IMR-90 (cell line): ENCODE measurements around the gene ANKRD33B. TPM values are rescaled to one million over a fixed set of nuclear protein-coding genes. Genes with fewer than 3 reads are reported as not detected.

Experiments used
- ATAC-seq: fragments of 200-7000 bp; cut with Tn5 transposase; 2 replicates; pipeline ENCODE4 v1.9.1; 2020; ENCODE audit warnings: low read depth, mild to moderate bottlenecking, moderate library complexity
- BruUV-seq: library from RNA; stranded (reverse); fragments of 400-500 nt; replicated peaks from 2 replicates; lab custom pipeline; 2021; lab: Mats Ljungman, UMichigan
- CTCF ChIA-PET: fragments of 300-600 bp; formaldehyde crosslinking; extraction: SDS; loops from one replicate; lab custom pipeline; 2021; ENCODE audit warnings: antibody characterized with exemption; lab: Yijun Ruan, JAX
- POLR2A ChIA-PET: fragments of 300-600 bp; sonication (Branson Sonifier 250); formaldehyde crosslinking; loops from one replicate; lab custom pipeline; 2022; ENCODE audit warnings: antibody characterized with exemption; ENCODE audit not compliant: unreplicated experiment; lab: Charles Lee
- DNase-seq: peaks from one replicate; pipeline ENCODE4 v3.0.0; 2013
- H2AFZ ChIP-seq: replicated peaks from 2 replicates; pipeline ENCODE3; 2013; ENCODE audit warnings: low read length, mild to moderate bottlenecking; ENCODE audit not compliant: poor library complexity
- H2AK5ac ChIP-seq: 2 replicates; pipeline ENCODE4 v1.6.1; 2013; ENCODE audit warnings: low read depth, low read length, inconsistent platforms
- H2AK9ac ChIP-seq: replicated peaks from 2 replicates; pipeline ENCODE3; 2013; ENCODE audit warnings: mild to moderate bottlenecking, low read depth, low read length, moderate library complexity; ENCODE audit not compliant: poor library complexity
- H2BK120ac ChIP-seq: 2 replicates; pipeline ENCODE4 v1.6.1; 2013; ENCODE audit warnings: low read depth, low read length, inconsistent platforms
- H2BK15ac ChIP-seq: 3 replicates; pipeline ENCODE4 v1.6.1; 2013; ENCODE audit warnings: low read depth, low read length, inconsistent platforms
- H2BK20ac ChIP-seq: 2 replicates; pipeline ENCODE4 v1.6.1; 2013; ENCODE audit warnings: low read depth, mild to moderate bottlenecking, inconsistent platforms, low read length, moderate library complexity
- H2BK5ac ChIP-seq: 2 replicates; pipeline ENCODE4 v1.6.1; 2013; ENCODE audit warnings: mild to moderate bottlenecking, low read depth, low read length, inconsistent platforms; ENCODE audit not compliant: poor library complexity, severe bottlenecking
- H3K14ac ChIP-seq: replicated peaks from 2 replicates; pipeline ENCODE4 v1.6.1; 2013; ENCODE audit warnings: low read depth, low read length, inconsistent platforms
- H3K18ac ChIP-seq: 2 replicates; pipeline ENCODE4 v1.6.1; 2013; ENCODE audit warnings: low read depth, low read length, control low read depth
- H3K23ac ChIP-seq: 2 replicates; pipeline ENCODE4 v1.6.1; 2013; ENCODE audit warnings: low read depth, low read length, inconsistent platforms
- H3K27ac ChIP-seq: 2 replicates; pipeline ENCODE4 v1.5.1; 2013; ENCODE audit warnings: mild to moderate bottlenecking, control low read depth, low read length; ENCODE audit not compliant: insufficient read depth
- H3K27me3 ChIP-seq: 2 replicates; pipeline ENCODE4 v1.6.1; 2013; ENCODE audit warnings: low read length; ENCODE audit not compliant: control insufficient read depth, insufficient read depth
- H3K36me3 ChIP-seq: 2 replicates; pipeline ENCODE4 v1.6.1; 2013; ENCODE audit warnings: low read length, mixed read lengths; ENCODE audit not compliant: control insufficient read depth, insufficient read depth
- H3K4ac ChIP-seq: 2 replicates; pipeline ENCODE4 v1.6.1; 2013; ENCODE audit warnings: low read depth, low read length, inconsistent platforms
- H3K4me1 ChIP-seq: 2 replicates; pipeline ENCODE4 v1.6.1; 2013; ENCODE audit warnings: low read length, mixed read lengths; ENCODE audit not compliant: control insufficient read depth, insufficient read depth
- H3K4me2 ChIP-seq: 2 replicates; pipeline ENCODE4 v1.6.1; 2013; ENCODE audit warnings: low read depth, mild to moderate bottlenecking, control low read depth, low read length, moderate library complexity
- H3K4me3 ChIP-seq: 2 replicates; pipeline ENCODE4 v1.5.1; 2013; ENCODE audit warnings: low read depth, mild to moderate bottlenecking, control low read depth, low read length, moderate library complexity; ENCODE audit not compliant: insufficient read depth
- H3K56ac ChIP-seq: 2 replicates; pipeline ENCODE4 v1.6.1; 2013; ENCODE audit warnings: low read length, inconsistent platforms; ENCODE audit not compliant: insufficient read depth; ENCODE audit errors: extremely low read depth
- H3K79me1 ChIP-seq, 2 experiments: 2 replicates each; pipeline ENCODE4 v1.6.1; 2013; ENCODE audit warnings: low read length in 2 of 2, inconsistent platforms in 1 of 2, low read depth in 1 of 2
- H3K9ac ChIP-seq: 2 replicates; pipeline ENCODE4 v1.6.1; 2013; ENCODE audit warnings: low read depth, low read length, control low read depth
- H3K9me1 ChIP-seq: 2 replicates; pipeline ENCODE4 v1.6.1; 2013; ENCODE audit warnings: low read length, inconsistent platforms; ENCODE audit not compliant: insufficient read depth
- H3K9me3 ChIP-seq: 2 replicates; pipeline ENCODE4 v1.6.1; 2013; ENCODE audit warnings: low read length; ENCODE audit not compliant: control insufficient read depth, insufficient read depth
- H4K20me1 ChIP-seq: 2 replicates; pipeline ENCODE4 v1.6.1; 2013; ENCODE audit warnings: low read length, inconsistent platforms; ENCODE audit not compliant: insufficient read depth
- H4K5ac ChIP-seq: 2 replicates; pipeline ENCODE4 v1.6.1; 2013; ENCODE audit warnings: mild to moderate bottlenecking, low read depth, low read length, control low read depth
- H4K8ac ChIP-seq, 2 experiments: 2 replicates each; pipeline ENCODE4 v1.6.1; 2013; ENCODE audit warnings: low read depth in 2 of 2, low read length in 2 of 2, control low read depth in 1 of 2, inconsistent platforms in 1 of 2
- H4K91ac ChIP-seq: 2 replicates; pipeline ENCODE4 v1.6.1; 2013; ENCODE audit warnings: low read depth, low read length, inconsistent platforms; ENCODE audit not compliant: insufficient read depth
- FOS ChIP-seq: fragments of 150-350 bp; IDR thresholded peaks from 2 replicates; pipeline ENCODE4 v1.6.1; 2016; ENCODE audit warnings: low read depth, low read length
- WGBS, 2 experiments: methylation state at CpG; one replicate each; pipeline versions ENCODE4 v1.1.5 to v1.1.7; 2013; ENCODE audit warnings: missing lambda C conversion rate in 2 of 2; ENCODE audit not compliant: insufficient read length in 1 of 2; ENCODE audit errors: extremely low coverage in 2 of 2; 5-methylcytosine and 5-hydroxymethylcytosine counted together
- dilution Hi-C: fragments of 300-500 bp; cut with HindIII; formaldehyde crosslinking; loops from one replicate; pipeline ENCODE4 v1.14.3; 2018; ENCODE audit warnings: low sequenced_read_pairs; ENCODE audit not compliant: unreplicated experiment
- in situ Hi-C: fragments of 300-500 bp; cut with MboI; formaldehyde crosslinking; loops from 3 replicates; pipeline ENCODE4 v1.14.3; 2019; ENCODE audit warnings: low sequenced_read_pairs, inconsistent platforms, mixed read lengths
- intact Hi-C: fragments of 100-400 bp; cut with micrococcal nuclease; formaldehyde crosslinking; loops from 2 replicates; pipeline ENCODE4 v1.10.0; 2022
- polyA plus RNA-seq, 3 experiments: library from polyadenylated mRNA; depleted of rRNA; stranded (reverse); fragments of >200 nt; gene quantifications; 2 replicates each; pipeline ENCODE4 v1.2.3, GENCODE V29; 2012; ENCODE audit warnings: low replicate concordance in 1 of 3
- total RNA-seq: library from RNA; depleted of rRNA; stranded (reverse); fragments of >200 nt; gene quantifications from 2 replicates; pipeline ENCODE4 v1.2.3, GENCODE V29; 2012
- TF ChIP-seq, protein P1 (sequence below): conservative IDR thresholded peaks from 2 replicates; pipeline ENCODE4 v1.5.1; 2012; ENCODE audit warnings: mild to moderate bottlenecking, low read depth, low read length, improper control_type of control experiment

ANKRD33B gene
- total and polyA plus RNA-seq, 2 of the 4 experiments (the other 2 are of a cell fraction): 2.5 to 3.3 TPM

DNA sequence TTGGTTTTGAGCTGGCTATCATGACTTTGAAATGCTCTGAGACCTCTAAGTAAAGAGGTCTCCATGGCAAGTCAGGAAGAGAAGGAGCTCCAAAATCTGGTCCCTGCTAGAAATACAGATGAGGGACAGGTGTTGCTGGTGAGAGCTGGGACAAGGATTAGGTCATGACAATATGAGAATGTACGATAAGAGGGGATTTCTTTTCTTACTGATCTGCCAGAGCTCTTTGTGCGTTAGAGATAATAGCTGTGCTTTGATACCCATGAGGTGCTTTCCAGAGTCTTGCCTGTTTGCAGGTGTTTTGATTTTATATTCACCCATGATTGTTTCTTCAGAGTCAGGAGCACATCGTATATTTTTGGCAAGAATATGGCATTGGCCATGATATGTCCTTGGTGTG lies 56.5 kb downstream of the ANKRD33B start:
- H3K56ac ChIP-seq: no peak overlapping the region
- H3K18ac ChIP-seq: no peak overlapping the region
- ATAC-seq: no peak
- H2AFZ ChIP-seq: no peak overlapping the region
- no peak overlapping the region for H4K5ac ChIP-seq
- no peak overlapping the region for H3K14ac ChIP-seq
- in situ Hi-C loops: no loop called here
- H3K27me3 ChIP-seq: no peaks in the 10 kb centered on the region
- no peak overlapping the region for H2BK5ac ChIP-seq
- peaks cover 6 to 22% of the 10 kb centered on the region in 2 experiments; a peak in 2 of 4 replicates for H3K79me1 ChIP-seq
- no peak overlapping the region for H2BK20ac ChIP-seq
- TF ChIP-seq, protein P1, sequence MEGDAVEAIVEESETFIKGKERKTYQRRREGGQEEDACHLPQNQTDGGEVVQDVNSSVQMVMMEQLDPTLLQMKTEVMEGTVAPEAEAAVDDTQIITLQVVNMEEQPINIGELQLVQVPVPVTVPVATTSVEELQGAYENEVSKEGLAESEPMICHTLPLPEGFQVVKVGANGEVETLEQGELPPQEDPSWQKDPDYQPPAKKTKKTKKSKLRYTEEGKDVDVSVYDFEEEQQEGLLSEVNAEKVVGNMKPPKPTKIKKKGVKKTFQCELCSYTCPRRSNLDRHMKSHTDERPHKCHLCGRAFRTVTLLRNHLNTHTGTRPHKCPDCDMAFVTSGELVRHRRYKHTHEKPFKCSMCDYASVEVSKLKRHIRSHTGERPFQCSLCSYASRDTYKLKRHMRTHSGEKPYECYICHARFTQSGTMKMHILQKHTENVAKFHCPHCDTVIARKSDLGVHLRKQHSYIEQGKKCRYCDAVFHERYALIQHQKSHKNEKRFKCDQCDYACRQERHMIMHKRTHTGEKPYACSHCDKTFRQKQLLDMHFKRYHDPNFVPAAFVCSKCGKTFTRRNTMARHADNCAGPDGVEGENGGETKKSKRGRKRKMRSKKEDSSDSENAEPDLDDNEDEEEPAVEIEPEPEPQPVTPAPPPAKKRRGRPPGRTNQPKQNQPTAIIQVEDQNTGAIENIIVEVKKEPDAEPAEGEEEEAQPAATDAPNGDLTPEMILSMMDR: no peak
- no peak for TF ChIP-seq FOS
- no TSS peak for BruUV-seq
- H3K27ac ChIP-seq: no peak overlapping the region
- peaks cover 12% of the 10 kb centered on the region for H4K20me1 ChIP-seq
- ChIA-PET POLR2A (no interaction called here), CTCF (interaction anchor here (0.7 kb wide), 1 partner anchor 166 kb away, joined by 3 read pairs; no protein-coding TSS in a partner anchor)
- WGBS, 2 experiments: no CpG with 5 or more reads among the region's 3 CpGs
- H4K91ac ChIP-seq: no peak overlapping the region
- H4K8ac ChIP-seq: no peak overlapping the region
- no peaks in the 10 kb centered on the region for H3K4me1 ChIP-seq
- H2AK5ac ChIP-seq: no peak overlapping the region
- no peak overlapping the region for H3K4me2 ChIP-seq
- H2AK9ac ChIP-seq: no peak overlapping the region
- H2BK120ac ChIP-seq: no peak overlapping the region
- dilution Hi-C loops: no loop called here
- no peak overlapping the region for H3K23ac ChIP-seq
- no peak overlapping the region for H2BK15ac ChIP-seq
- H3K4ac ChIP-seq: no peak overlapping the region
- no peaks in the 10 kb centered on the region; the same call in 1 of the 2 replicates for H3K9me1 ChIP-seq
- no peak for DNase-seq
- H3K9me3 ChIP-seq: peaks cover 2% of the 10 kb centered on the region; the same call in 1 of the 2 replicates
- no peak overlapping the region for H3K4me3 ChIP-seq
- H3K36me3 ChIP-seq: peaks cover 32% of the 10 kb centered on the region
- no peak overlapping the region for H3K9ac ChIP-seq
- intact Hi-C loops: no loop called here
